IPS-18a (cell line): Measurements from ENCODE around the gene ZNF629.
"Not testable (repeated sequence)": the region's sequence is repeated elsewhere in the genome, so short reads cannot be mapped to it uniquely, and the experiment has no call there.

Source experiments
- H3K27ac ChIP-seq: one replicate; pipeline ENCODE4 v1.5.1; 2013; ENCODE audit warnings: low read length
- H3K27me3 ChIP-seq: one replicate; pipeline ENCODE4 v1.6.1; 2013; ENCODE audit warnings: mild to moderate bottlenecking, low read length; ENCODE audit not compliant: control insufficient read depth, insufficient read depth
- H3K36me3 ChIP-seq: one replicate; pipeline ENCODE4 v1.6.1; 2013; ENCODE audit warnings: low read depth, low read length; ENCODE audit not compliant: control insufficient read depth
- H3K4me1 ChIP-seq: one replicate; pipeline ENCODE4 v1.6.1; 2013; ENCODE audit warnings: low read depth, low read length; ENCODE audit not compliant: control insufficient read depth
- H3K4me3 ChIP-seq: one replicate; pipeline ENCODE4 v1.5.1; 2013; ENCODE audit warnings: low read length
- H3K9ac ChIP-seq: one replicate; pipeline ENCODE4 v1.6.1; 2013; ENCODE audit warnings: mild to moderate bottlenecking, low read length, moderate library complexity
- H3K9me3 ChIP-seq: one replicate; pipeline ENCODE4 v1.6.1; 2013; ENCODE audit warnings: low read depth, low read length; ENCODE audit not compliant: control insufficient read depth

Gene ZNF629

GRCh38 chr16:30786936-30787612 lies at the start of gene ZNF629:
ZNF629 (minus strand) TSS chr16:30787205; CDS start chr16:30784482, 2,723 bp downstream.
- H3K27me3 ChIP-seq, result no peaks in the 10 kb centered on the region
- H3K9me3 ChIP-seq, result no peaks in the 10 kb centered on the region
- peaks cover 5% of the 10 kb centered on the region for H3K4me1 ChIP-seq
- peaks cover 19% of the 10 kb centered on the region for H3K36me3 ChIP-seq
- H3K27ac ChIP-seq, result peak within 1 kb of the TSS; percentile 67
- peak within 1 kb of the TSS; percentile 69 for H3K9ac ChIP-seq
- peak within 1 kb of the TSS; percentile 78 for H3K4me3 ChIP-seq

GRCh38 chr16:30834130-30834740 lies 47.2 kb upstream of the ZNF629 start:
- H3K9ac ChIP-seq, result no peak overlapping the region
- no peaks in the 10 kb centered on the region for H3K36me3 ChIP-seq
- H3K4me1 ChIP-seq, result no peaks in the 10 kb centered on the region
- H3K4me3 ChIP-seq, result no peak overlapping the region
- H3K27me3 ChIP-seq, result peaks cover 8% of the 10 kb centered on the region
- no peaks in the 10 kb centered on the region for H3K9me3 ChIP-seq
- no peak overlapping the region for H3K27ac ChIP-seq

- H3K27me3 ChIP-seq, result peaks cover 15% of the 10 kb centered on the region
- H3K9me3 ChIP-seq, result no peaks in the 10 kb centered on the region
- no peak overlapping the region for H3K4me3 ChIP-seq
- no peak overlapping the region for H3K27ac ChIP-seq
- H3K9ac ChIP-seq, result no peak overlapping the region
- H3K36me3 ChIP-seq, result no peaks in the 10 kb centered on the region
- no peaks in the 10 kb centered on the region for H3K4me1 ChIP-seq
Measured at GRCh38 chr16:30830072-30830417, 43.0 kb upstream of the ZNF629 start.

- no peak overlapping the region for H3K9ac ChIP-seq
- no peaks in the 10 kb centered on the region for H3K4me1 ChIP-seq
- H3K9me3 ChIP-seq, result no peaks in the 10 kb centered on the region
- H3K4me3 ChIP-seq, result no peak overlapping the region
- H3K27ac ChIP-seq, result no peak overlapping the region
- H3K36me3 ChIP-seq, result no peaks in the 10 kb centered on the region
- peaks cover 15% of the 10 kb centered on the region for H3K27me3 ChIP-seq
Measured at GRCh38 chr16:30829130-30830071, 42.4 kb upstream of the ZNF629 start.

GRCh38 chr16:30821891-30822290 lies 34.9 kb upstream of the ZNF629 start:
- H3K4me3 ChIP-seq, result no peak overlapping the region
- H3K27ac ChIP-seq, result no peak overlapping the region
- H3K9ac ChIP-seq, result no peak overlapping the region
- no peaks in the 10 kb centered on the region for H3K9me3 ChIP-seq
- no peaks in the 10 kb centered on the region for H3K27me3 ChIP-seq
- H3K36me3 ChIP-seq, result no peaks in the 10 kb centered on the region
- no peaks in the 10 kb centered on the region for H3K4me1 ChIP-seq

GRCh38 chr16:30821441-30821840 lies 34.4 kb upstream of the ZNF629 start:
- not testable (repeated sequence) for H3K9ac ChIP-seq, H3K4me1 ChIP-seq, H3K27me3 ChIP-seq, H3K9me3 ChIP-seq, H3K27ac ChIP-seq, H3K4me3 ChIP-seq, H3K36me3 ChIP-seq

GRCh38 chr16:30820952-30821421 lies 34.0 kb upstream of the ZNF629 start:
- Histone ChIP-seq H3K27ac (no peak overlapping the region), H3K4me3 (no peak overlapping the region), H3K4me1 (no peaks in the 10 kb centered on the region), H3K27me3 (no peaks in the 10 kb centered on the region), H3K36me3 (no peaks in the 10 kb centered on the region), H3K9me3 (no peaks in the 10 kb centered on the region), H3K9ac (no peak overlapping the region)

GRCh38 chr16:30816769-30817168 lies 29.8 kb upstream of the ZNF629 start:
- Histone ChIP-seq H3K4me3 (no peak overlapping the region), H3K36me3 (no peaks in the 10 kb centered on the region), H3K9ac (no peak overlapping the region), H3K4me1 (no peaks in the 10 kb centered on the region), H3K9me3 (no peaks in the 10 kb centered on the region), H3K27me3 (peaks cover 6% of the 10 kb centered on the region), H3K27ac (no peak overlapping the region)

- Histone ChIP-seq H3K4me1 (no peaks in the 10 kb centered on the region), H3K27ac (no peak overlapping the region), H3K27me3 (peaks cover 6% of the 10 kb centered on the region), H3K4me3 (peak overlapping the region; percentile 56), H3K9ac (no peak overlapping the region), H3K9me3 (no peaks in the 10 kb centered on the region), H3K36me3 (no peaks in the 10 kb centered on the region)
Measured at GRCh38 chr16:30813821-30814189, 26.8 kb upstream of the ZNF629 start.

GRCh38 chr16:30809675-30810074 lies 22.7 kb upstream of the ZNF629 start:
- not testable (repeated sequence) for H3K27ac ChIP-seq, H3K4me1 ChIP-seq, H3K4me3 ChIP-seq, H3K9ac ChIP-seq, H3K9me3 ChIP-seq, H3K36me3 ChIP-seq
- peaks cover 44% of the 10 kb centered on the region for H3K27me3 ChIP-seq

- not testable (repeated sequence) for H3K27ac ChIP-seq
Measured at GRCh38 chr16:30808890-30809426, 22.0 kb upstream of the ZNF629 start.

More at GRCh38 chr16:30808890-30809426, 22.0 kb upstream of the ZNF629 start:
- peaks cover 46% of the 10 kb centered on the region for H3K27me3 ChIP-seq
- not testable (repeated sequence) for H3K9me3 ChIP-seq, H3K4me3 ChIP-seq, H3K4me1 ChIP-seq, H3K9ac ChIP-seq, H3K36me3 ChIP-seq
